ENCODE data around the gene NQO2.

GRCh38 chr6:3015144-3015543 is 15.4 kb downstream of the NQO2 start:
- TF ChIP-seq ARNT (IDR thresholded peaks at IDR 0.05) (no peak), TARDBP (IDR thresholded peaks at IDR 0.05) (no peak), HDGF (IDR thresholded peaks at IDR 0.05; ENCODE audit: borderline replicate concordance) (no peak), ELF4 (IDR thresholded peaks at IDR 0.05) (no peak), FOXM1 (IDR thresholded peaks at IDR 0.05; ENCODE audit: borderline replicate concordance) (no peak)
